Measurements from ENCODE around the gene GABPB1. TPM values are rescaled to one million over a fixed set of nuclear protein-coding genes. Genes with fewer than 3 reads are reported as not detected.

GABPB1 gene
- total RNA-seq, 1 experiment from 2014 or later: 45.0 TPM

DNA sequence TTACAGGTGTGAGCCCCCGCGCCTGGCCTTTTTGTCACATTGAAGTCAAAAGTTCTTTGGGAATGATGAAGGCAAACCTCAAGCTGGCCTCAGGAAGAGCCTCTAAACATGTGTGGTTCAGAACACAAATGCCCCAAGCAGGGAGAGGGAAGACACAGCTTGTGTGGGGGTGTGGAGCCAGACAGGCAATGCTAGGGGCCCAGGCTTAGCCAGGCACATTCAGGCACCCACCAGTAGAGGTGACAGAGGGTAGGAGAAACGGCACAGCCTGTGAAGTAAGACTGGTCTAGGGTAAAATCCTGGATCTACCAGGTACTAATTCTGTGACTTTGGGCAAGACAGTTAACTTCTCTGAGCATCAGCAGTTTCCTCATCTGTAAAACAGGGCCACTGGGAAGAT lies 93.0 kb downstream of the GABPB1 start:
- Histone ChIP-seq H2BK20ac (ENCODE audit: low read depth, low read length, poor library complexity, severe bottlenecking) (no peak overlapping the region), H2BK15ac (ENCODE audit: low read depth, low read length) (no peak overlapping the region), H3K4ac (ENCODE audit: low read depth, low read length) (no peak overlapping the region), H2BK5ac (ENCODE audit: insufficient read length, low read length) (no peak overlapping the region), H3K23ac (ENCODE audit: insufficient read length, low read depth, low read length) (no peak overlapping the region), H3K79me2 (ENCODE audit: insufficient read depth, low read length) (no peaks in the 10 kb centered on the region), H3K27me3 (ENCODE audit: insufficient read depth, low read length) (no peaks in the 10 kb centered on the region), H2BK12ac (ENCODE audit: insufficient read length, low read depth, low read length) (no peak overlapping the region), H2BK120ac (ENCODE audit: low read depth, low read length, poor library complexity, severe bottlenecking) (no peak overlapping the region), H3K9ac (ENCODE audit: extremely low read depth, insufficient read length, low read length) (no peak overlapping the region), H3K14ac (ENCODE audit: insufficient read depth, low read length) (no peak overlapping the region; the same call in 1 of the 2 replicates), H4K8ac (replicated peaks; ENCODE audit: insufficient read length, low read depth, low read length) (no peak overlapping the region), H4K20me1 (ENCODE audit: control insufficient read depth, insufficient read depth, insufficient read length) (no peaks in the 10 kb centered on the region), H4K5ac (ENCODE audit: insufficient read length, low read depth, low read length) (no peak overlapping the region), H3K4me2 (ENCODE audit: insufficient read depth, insufficient read length, low read length) (no peak overlapping the region), H2AFZ (ENCODE audit: low read length) (no peak overlapping the region), H2AK5ac (ENCODE audit: insufficient read length, low read length) (no peak overlapping the region), H3K56ac (ENCODE audit: insufficient read length, low read depth, low read length) (no peak overlapping the region), H3K27ac (ENCODE audit: insufficient read length, low read depth, low read length) (no peak overlapping the region), H3K18ac (ENCODE audit: insufficient read length, low read depth, low read length) (no peak overlapping the region), H3K4me1 (ENCODE audit: insufficient read depth, low read length) (no peaks in the 10 kb centered on the region), H4K91ac (ENCODE audit: insufficient read length, low read depth, low read length) (no peak overlapping the region), H3T11ph (ENCODE audit: low read length) (no peak overlapping the region), H3K79me1 (ENCODE audit: insufficient read depth, low read depth, low read length, poor library complexity, severe bottlenecking) (no peaks in the 10 kb centered on the region), H3K9me3 (ENCODE audit: control insufficient read depth, low read depth, low read length) (no peaks in the 10 kb centered on the region), H3K23me2 (ENCODE audit: insufficient read length, low read depth, low read length, poor library complexity, severe bottlenecking) (no peaks in the 10 kb centered on the region)
- no peak overlapping the region for H3K27ac Mint-ChIP-seq
- H3K9me3 Mint-ChIP-seq: no peaks in the 10 kb centered on the region
- H3K36me3 Mint-ChIP-seq (ENCODE audit: insufficient read depth in 1 of 3, low read depth in 3 of 3): no peaks in the 10 kb centered on the region
- no CpG with 5 or more reads among the region's 3 CpGs for WGBS (ENCODE audit: extremely low coverage, insufficient read length, low lambda C conversion rate)
- peaks cover 7 to 9% of the 10 kb centered on the region in 2 experiments for H3K4me1 Mint-ChIP-seq
- H3K4me3 Mint-ChIP-seq: no peak overlapping the region
- no peak for DNase-seq
- H3K27me3 Mint-ChIP-seq (ENCODE audit: low read depth): peaks cover 3% of the 10 kb centered on the region; the same call in 1 of the 2 replicates
- TF ChIP-seq, protein P1, sequence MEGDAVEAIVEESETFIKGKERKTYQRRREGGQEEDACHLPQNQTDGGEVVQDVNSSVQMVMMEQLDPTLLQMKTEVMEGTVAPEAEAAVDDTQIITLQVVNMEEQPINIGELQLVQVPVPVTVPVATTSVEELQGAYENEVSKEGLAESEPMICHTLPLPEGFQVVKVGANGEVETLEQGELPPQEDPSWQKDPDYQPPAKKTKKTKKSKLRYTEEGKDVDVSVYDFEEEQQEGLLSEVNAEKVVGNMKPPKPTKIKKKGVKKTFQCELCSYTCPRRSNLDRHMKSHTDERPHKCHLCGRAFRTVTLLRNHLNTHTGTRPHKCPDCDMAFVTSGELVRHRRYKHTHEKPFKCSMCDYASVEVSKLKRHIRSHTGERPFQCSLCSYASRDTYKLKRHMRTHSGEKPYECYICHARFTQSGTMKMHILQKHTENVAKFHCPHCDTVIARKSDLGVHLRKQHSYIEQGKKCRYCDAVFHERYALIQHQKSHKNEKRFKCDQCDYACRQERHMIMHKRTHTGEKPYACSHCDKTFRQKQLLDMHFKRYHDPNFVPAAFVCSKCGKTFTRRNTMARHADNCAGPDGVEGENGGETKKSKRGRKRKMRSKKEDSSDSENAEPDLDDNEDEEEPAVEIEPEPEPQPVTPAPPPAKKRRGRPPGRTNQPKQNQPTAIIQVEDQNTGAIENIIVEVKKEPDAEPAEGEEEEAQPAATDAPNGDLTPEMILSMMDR (conservative IDR thresholded peaks at IDR 0.05): peak; percentile 45
